Colonic mucosa (tissue), 4 donors: ENCODE results near the gene GPR37L1. TPM values are rescaled to one million over a fixed set of nuclear protein-coding genes. Genes with fewer than 3 reads are reported as not detected.

Source experiments
- DNase-seq: peaks from one replicate; pipeline ENCODE4 v3.0.0-alpha.2; 2020
- H3K27ac ChIP-seq: fragments of 200-600 bp; one replicate; pipeline ENCODE4 v1.8.0; 2021
- H3K27me3 ChIP-seq: fragments of 200-600 bp; one replicate; pipeline ENCODE4 v1.8.0; 2021
- H3K36me3 ChIP-seq: fragments of 200-600 bp; one replicate; pipeline ENCODE4 v1.8.0; 2021
- H3K4me1 ChIP-seq: fragments of 200-600 bp; one replicate; pipeline ENCODE4 v1.8.0; 2021; ENCODE audit warnings: mild to moderate bottlenecking
- H3K4me3 ChIP-seq: fragments of 200-600 bp; one replicate; pipeline ENCODE4 v1.8.0; 2021
- H3K9ac ChIP-seq, 2 donors: one replicate each; pipeline ENCODE4 v1.7.0; 2013; ENCODE audit warnings: control low read depth in 2 of 2, low read depth in 2 of 2, low read length in 2 of 2
- H3K9me3 ChIP-seq: fragments of 200-600 bp; one replicate; pipeline ENCODE4 v1.8.0; 2021
- CTCF ChIP-seq: fragments of 200-600 bp; IDR thresholded peaks from one replicate; pipeline ENCODE4 v1.8.0; 2022; ENCODE audit warnings: antibody characterized with exemption, mild to moderate bottlenecking
- intact Hi-C: fragments of 100-400 bp; cut with DNase I; formaldehyde crosslinking; loops from one replicate; pipeline ENCODE4 v1.14.1; 2022
- total RNA-seq, 2 donors: library from RNA; stranded (reverse); fragmentation: NEBNext Ultra II Directional in 1 of 2; extraction: Animal tissue kit (Norgen Biotek cat#: 25700) in 1 of 2; gene quantifications; one replicate each; pipeline ENCODE4 v1.2.1, GENCODE V29; 2021
- donor health status: healthy.
- donor health status: DM: no; HTN: no; CAD: no.
- donor health status: DM: no; HTN: no; CAD: no.

GPR37L1 gene
- total RNA-seq, 2 donors from 2014 or later = 1.6 to 3.1 TPM

- Histone ChIP-seq H3K36me3 (no peaks in the 10 kb centered on the region), H3K27ac (peak overlapping the region; percentile 88), H3K4me1 (no peaks in the 10 kb centered on the region), H3K9me3 (no peaks in the 10 kb centered on the region), H3K4me3 (no peak overlapping the region), H3K9ac (peak overlapping the region in 1 of 2 donors; percentile 89), H3K27me3 (no peaks in the 10 kb centered on the region)
- no peak for DNase-seq
- no peak for TF ChIP-seq CTCF
- intact Hi-C loops = no loop called here
Observed at GRCh38 chr1:202088206-202088605, 34.5 kb upstream of the GPR37L1 start.

GRCh38 chr1:202090994-202091393 lies 31.7 kb upstream of the GPR37L1 start:
- TF ChIP-seq CTCF = no peak

GRCh38 chr1:202093858-202094257 lies 28.9 kb upstream of the GPR37L1 start:
- H3K36me3 ChIP-seq = no peaks in the 10 kb centered on the region
- no peak for DNase-seq
- H3K4me1 ChIP-seq = no peaks in the 10 kb centered on the region
- no peaks in the 10 kb centered on the region for H3K9me3 ChIP-seq
- no peak overlapping the region for H3K9ac ChIP-seq
- H3K4me3 ChIP-seq = no peak overlapping the region
- no peak overlapping the region for H3K27ac ChIP-seq
- no peak for TF ChIP-seq CTCF
- no peaks in the 10 kb centered on the region for H3K27me3 ChIP-seq
- intact Hi-C loops = no loop called here

More at GRCh38 chr1:202090994-202091393, 31.7 kb upstream of the GPR37L1 start:
- Histone ChIP-seq H3K36me3 (no peaks in the 10 kb centered on the region), H3K9ac (peak overlapping the region in 1 of 2 donors; percentile 21), H3K27me3 (no peaks in the 10 kb centered on the region), H3K4me1 (no peaks in the 10 kb centered on the region), H3K9me3 (no peaks in the 10 kb centered on the region), H3K27ac (no peak overlapping the region), H3K4me3 (no peak overlapping the region)
- no peak for DNase-seq
- intact Hi-C loops = no loop called here

GRCh38 chr1:202101184-202101583 lies 21.5 kb upstream of the GPR37L1 start:
- Histone ChIP-seq H3K4me1 (no peaks in the 10 kb centered on the region), H3K36me3 (no peaks in the 10 kb centered on the region), H3K27ac (no peak overlapping the region), H3K27me3 (no peaks in the 10 kb centered on the region), H3K9ac (peak overlapping the region in 1 of 2 donors; percentile 51), H3K9me3 (no peaks in the 10 kb centered on the region), H3K4me3 (no peak overlapping the region)
- TF ChIP-seq CTCF = no peak
- intact Hi-C loops = no loop called here
- peak; percentile 69 for DNase-seq

GRCh38 chr1:202104073-202104472 lies 18.6 kb upstream of the GPR37L1 start:
- H3K27me3 ChIP-seq = no peaks in the 10 kb centered on the region
- H3K4me3 ChIP-seq = no peak overlapping the region
- peaks cover 6% of the 10 kb centered on the region for H3K4me1 ChIP-seq
- peak overlapping the region in 1 of 2 donors; percentile 27 for H3K9ac ChIP-seq
- DNase-seq = peak; percentile 73
- peak overlapping the region; percentile 97 for H3K27ac ChIP-seq
- TF ChIP-seq CTCF = no peak
- no peaks in the 10 kb centered on the region for H3K36me3 ChIP-seq
- H3K9me3 ChIP-seq = no peaks in the 10 kb centered on the region
- intact Hi-C loops = no loop called here
